Activated CD4-positive, alpha-beta T cell treated with anti-CD3 and anti-CD28 coated beads for 4 hours (primary cell): ENCODE measurements around the gene PXDN.
"Not testable (repeated sequence)": the region's sequence is repeated elsewhere in the genome, so short reads cannot be mapped to it uniquely, and the experiment has no call there.

ENCODE experiments used
- DNase-seq, 2 donors: peaks; one replicate each; pipeline ENCODE4 v3.0.0-alpha.2; 2020

PXDN gene

DNA sequence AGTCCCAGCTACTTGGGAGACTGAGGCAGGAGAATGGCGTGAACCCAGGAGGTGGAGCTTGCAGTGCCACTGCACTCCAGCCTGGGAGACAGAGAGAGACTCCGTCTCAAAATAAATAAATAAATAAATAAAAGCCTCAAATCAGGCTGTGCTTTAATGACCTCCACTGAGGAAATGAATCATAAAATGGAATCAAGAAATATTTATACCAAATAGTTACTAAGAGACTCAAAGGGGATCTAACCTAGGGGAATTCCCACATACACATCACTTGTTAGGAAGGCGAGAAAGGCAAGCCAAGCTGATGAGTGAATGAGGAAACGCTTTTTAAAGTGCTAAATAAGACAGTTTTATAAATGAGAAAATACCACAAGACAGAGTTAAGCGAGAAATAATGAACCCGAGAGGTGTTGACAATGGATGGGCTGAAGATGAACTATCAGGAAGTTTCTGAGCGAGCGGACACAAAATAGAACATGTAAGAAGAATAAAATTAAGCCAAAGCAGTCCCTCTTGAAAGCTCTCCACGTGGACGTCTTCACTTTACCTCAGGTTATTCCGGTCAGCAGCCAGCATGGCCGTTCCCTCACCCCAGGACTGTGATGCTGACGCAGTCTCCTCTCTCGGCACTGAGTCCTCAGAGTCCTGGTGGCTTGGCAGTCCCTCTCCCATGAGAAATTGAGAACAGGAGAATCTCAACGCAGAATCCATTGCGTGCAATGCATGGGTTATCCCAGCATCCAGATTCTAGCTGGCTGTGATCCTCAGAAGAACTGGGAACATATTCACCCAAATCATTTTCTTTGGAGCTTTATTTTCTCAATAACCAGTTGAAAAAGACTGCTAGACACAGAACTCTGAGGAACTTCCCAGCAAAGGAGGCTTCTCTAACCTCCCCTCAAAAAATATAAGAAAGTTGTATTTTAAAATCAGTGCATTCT lies 22.3 kb downstream of the PXDN start:
- no peak for DNase-seq

DNA sequence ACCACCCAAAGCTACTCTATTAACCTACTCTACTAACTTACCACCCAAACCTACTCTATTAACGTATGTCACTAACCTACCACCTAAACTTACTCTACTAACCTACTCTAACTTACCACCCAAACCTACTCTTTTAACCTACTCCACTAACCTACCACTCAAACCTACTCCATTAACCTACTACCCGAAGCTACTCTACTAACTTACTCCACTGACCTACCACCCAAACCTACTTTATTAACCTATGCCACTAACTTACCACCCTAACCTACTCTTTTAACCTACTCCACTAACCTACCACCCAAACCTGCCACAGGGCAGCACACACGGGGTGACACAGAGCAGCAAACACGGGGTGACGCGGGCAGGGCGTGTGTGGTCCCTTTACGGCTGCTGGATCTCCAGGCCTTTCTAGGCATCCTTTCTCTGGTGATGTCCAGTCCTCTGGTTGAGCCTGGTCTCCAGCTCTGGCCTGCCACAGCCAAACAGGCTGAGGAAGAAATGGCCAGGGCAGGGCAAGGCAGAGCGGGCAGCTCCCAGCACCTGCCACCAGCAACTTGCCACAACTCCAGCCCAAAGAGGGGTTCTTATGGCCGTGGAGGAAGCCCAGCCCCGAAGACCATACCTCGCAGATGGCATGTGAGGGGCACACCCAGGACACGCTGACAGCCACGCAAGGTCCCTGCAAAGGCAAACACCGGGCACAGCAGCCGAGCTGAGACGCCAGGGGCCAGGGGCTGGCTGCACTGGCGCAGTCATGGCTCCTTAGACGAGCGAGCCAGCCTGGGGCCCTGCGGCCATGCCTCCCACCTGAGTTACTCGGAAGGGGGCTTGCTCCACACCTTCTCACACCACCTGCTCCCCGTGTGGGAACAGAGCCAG lies 25.7 kb downstream of the PXDN start:
- DNase-seq: no peak

DNA sequence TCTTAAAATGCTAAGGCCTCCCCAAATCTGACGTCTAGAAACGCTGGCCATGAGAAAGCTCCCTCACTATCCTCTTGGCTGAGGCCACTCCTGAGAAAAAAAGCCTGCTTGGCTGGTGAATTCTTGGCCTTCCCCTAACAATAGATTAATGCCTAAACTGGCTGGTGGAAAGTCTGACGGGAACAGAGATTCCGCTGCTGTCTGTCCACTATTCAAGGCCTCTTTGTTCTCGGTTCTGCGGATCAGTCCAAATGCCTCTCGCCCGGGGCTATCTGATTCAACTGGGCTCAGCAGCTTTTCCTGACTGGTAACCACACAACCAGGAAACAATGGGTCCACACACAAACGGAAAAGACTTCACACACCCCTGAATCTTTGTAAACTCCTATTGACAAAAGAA lies 27.2 kb downstream of the PXDN start:
- DNase-seq: no peak

- DNase-seq: no peak
Observed at GRCh38 chr2:1716441-1716840, 27.9 kb downstream of the PXDN start.

- DNase-seq: not testable (repeated sequence)
Observed at GRCh38 chr2:1716014-1716305, 28.4 kb downstream of the PXDN start.

GRCh38 chr2:1715184-1716013 lies 28.9 kb downstream of the PXDN start:
- no peak for DNase-seq

DNA sequence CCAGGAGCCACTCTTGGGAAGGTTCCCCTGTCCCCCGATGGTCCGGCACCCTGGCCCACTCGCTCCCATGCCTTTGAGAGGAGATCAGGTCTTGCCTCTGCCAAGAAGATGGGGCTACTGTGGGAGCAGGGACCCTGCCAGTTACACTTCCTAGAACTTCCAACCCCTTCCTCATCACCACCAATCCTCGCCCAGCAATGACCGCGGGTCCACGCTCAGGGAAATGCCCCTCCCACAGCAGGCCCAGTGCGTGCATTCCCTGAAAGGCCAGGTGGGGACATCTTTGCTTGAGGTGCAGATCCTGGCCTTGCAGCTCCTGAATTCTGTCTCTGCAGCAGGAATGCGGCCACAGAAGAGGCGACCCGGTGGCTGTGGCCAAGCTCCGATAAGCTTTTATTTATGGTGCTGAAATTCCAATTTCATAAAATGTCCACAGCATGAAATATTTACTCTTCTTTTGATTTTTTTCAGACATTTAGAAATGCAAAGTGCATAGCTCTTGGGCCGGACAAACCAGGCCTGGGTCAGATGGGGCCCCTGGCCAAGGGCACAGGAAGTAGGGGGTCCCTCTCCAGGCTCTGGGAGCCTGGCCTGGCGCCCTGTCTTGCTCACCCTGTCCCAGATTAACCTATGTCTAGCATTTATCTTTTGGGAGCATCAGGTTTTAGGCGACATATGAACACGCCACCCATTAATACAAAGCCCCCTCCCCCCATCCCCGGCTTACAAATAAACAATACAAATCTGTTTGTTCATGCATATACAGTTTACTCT lies 29.8 kb downstream of the PXDN start:
- DNase-seq: no peak

DNA sequence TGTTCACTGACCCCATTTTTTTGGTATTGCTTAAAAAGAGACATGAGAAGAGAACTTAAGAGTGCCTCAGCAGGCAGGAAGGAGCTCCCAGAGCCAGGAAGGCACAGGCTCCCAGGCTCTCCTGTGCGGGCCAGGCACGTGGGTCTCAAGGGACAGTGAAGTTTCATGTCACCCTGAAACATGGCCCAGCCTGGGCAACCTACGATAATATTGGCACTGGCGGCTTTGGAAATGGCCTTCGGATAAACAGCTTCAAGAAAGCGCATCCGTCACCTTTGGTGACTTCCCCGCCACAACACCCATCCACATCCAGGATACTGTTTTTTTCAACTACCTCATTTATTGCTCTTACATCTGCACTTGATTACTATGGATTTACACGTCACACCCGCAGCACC lies 30.5 kb downstream of the PXDN start:
- no peak for DNase-seq

DNA sequence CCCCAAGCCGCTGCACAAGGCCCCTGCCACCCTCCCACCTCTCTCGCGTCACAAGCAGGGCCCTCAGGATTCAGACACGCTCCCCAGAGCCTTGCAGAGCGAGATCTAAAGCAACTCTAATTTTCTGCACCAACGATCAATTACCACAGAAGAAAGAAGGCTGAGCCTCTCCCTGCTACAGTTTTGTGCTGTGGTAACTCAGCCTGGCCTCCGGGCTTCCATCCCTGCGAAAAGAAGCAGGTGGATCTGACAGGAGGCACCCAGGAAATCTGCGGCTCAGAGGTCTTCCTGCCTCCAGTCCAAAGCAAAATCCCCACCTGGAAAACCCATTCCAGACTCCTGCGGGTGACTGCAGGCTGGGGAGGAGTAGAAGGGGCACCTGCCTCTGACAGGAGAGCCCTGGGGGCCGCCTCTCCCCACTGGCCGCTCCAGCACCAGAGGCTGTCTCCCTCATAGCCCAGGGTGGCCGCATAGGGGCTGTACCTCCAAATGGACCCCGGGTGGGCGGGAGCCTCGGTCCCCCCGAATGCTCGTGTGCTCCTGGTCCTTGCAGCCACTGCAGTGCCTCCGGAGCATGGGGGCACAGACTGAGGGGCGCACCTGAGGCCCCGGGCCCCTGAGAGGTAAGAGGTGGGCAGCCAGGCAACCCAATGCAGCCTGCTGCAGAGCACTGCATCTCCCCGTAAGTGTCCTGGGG lies 31.0 kb downstream of the PXDN start:
- DNase-seq: no peak

- DNase-seq: no peak
Observed at GRCh38 chr2:1709946-1710560, 34.3 kb downstream of the PXDN start.

DNA sequence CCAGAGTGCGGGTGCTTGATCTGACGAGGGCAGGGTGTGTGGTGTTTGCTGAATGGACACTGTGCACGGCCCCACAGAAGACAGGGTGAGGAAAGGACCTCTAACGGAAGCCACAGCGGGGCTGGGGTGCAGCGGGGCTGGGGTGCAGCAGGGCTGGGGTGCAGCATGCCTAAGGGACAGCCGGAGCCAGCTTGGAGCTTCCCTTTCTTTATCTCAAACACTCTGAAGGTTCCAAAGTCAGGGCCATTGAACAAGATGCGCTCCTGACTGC lies 35.0 kb downstream of the PXDN start:
- DNase-seq: no peak

DNA sequence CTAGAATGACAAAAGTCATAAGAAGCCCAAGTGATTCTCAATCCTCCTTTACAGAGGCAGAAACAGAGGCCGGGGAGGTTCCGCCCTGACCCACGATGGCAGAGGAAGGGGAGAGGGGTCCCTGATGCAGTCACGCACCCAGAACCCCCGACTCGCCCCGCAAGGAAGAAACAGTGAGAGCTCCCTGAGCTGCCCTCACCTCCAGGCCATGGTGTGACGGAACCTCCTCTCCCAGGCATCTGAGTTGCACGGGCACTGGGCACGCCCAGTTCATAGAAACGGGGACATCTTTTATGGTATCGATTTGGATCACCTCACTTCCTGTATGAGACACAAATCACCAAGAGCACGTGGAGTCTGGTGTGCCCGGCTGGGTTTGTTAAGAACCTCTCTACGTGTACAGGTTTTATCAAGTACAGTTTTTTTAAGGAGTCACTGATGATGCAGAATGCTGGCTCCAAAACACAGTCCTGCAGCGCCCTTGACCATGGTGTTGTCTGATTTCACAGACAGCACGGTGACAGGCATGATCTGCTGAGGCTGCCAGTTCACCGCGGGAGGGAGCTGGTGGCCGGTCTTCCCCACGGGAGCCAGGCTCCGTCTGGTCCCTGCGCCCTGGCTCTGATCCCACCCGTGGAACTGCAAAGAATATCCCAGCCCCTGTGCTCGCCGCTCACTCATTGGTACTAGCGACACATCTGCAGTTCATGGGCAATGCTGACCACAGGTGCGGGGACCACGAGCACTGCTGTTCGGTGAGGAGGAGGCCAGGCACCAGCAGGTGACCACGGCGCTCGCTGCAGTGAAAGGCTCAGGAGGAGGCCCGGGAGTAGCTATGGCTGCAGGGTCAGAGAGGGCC lies 35.6 kb downstream of the PXDN start:
- DNase-seq: no peak

GRCh38 chr2:1707771-1708418 lies 36.4 kb downstream of the PXDN start:
- DNase-seq: no peak

DNA sequence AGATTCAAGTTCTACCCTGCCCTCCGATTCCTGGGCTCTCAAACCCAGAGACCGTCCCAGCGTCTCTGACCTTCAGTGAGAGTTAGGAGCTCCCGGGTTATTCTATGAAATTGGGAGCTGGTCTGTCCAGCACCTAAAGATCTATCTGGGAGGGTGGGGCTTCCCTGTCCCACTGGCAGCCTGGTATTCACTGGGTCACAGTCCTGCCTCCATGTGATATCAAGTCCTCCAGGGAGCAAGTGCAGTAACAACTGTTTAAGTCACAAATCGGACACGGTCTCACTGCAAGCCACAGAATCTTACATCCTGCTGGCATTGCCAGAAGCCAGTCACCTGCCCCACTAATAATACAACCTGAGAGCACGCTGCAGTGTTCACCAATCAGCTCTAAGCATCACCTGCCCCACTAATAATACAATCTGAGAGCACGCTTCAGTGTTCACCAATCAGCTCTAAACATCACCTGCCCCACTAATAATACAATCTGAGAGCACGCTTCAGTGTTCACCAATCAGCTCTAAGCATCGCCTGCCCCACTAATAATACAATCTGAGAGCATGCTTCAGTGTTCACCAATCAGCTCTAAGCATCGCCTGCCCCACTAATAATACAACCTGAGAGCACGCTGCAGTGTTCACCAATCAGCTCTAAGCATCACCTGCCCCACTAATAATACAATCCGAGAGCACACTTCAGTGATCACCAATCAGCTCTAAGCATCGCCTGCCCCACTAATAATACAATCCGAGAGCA lies 38.0 kb downstream of the PXDN start:
- not testable (repeated sequence) for DNase-seq

- no peak for DNase-seq
Observed at GRCh38 chr2:1705557-1706076, 38.7 kb downstream of the PXDN start.

DNA sequence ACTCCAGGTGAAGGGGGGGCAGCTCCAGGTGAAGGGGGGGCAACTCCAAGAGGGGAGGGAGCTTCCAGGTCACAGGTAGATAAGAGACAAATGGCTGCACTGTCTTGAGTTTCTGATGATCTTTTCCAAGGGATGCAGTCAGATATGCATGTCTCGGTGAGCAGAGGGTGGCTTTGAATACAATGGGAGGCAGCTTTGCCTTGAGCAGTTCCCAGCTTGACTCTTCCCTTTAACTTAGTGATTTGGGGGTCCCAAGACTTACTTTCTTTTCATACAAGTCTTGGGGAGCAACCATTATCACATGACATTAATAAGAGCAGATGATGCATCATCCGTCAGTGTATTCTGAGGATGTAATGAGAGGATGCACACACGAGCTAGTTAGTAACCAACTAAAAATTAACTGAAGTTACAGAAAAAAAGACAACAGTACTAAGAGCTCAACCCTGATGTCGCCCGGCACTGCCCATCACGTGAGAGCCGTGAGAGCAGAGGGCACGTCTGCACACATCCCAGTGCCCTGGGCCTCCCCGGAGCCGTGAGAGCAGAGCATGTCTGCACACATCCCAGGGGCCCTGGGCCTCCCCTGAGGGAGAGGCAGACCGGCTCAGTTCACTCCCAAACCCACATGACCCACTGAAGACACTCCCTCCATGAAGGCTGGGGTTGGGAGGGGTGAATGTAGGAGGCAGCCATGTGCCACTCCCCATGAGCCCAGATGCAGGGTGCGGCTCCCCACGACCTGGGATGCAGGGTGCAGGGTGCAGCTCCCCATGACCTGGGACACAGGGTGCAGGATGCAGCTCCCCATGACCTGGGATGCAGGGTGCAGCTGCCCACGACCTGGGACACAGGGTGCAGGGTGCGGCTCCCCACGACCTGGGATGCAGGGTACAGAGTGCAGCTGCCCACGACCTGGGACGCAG lies 39.4 kb downstream of the PXDN start:
- DNase-seq: no peak

GRCh38 chr2:1702186-1702565 lies 42.1 kb downstream of the PXDN start:
- DNase-seq: no peak
